GM10847 (cell line): ENCODE data around the gene MDGA2.

ENCODE experiments used
- POLR2A ChIP-seq: IDR thresholded peaks from 2 replicates; pipeline ENCODE4 v1.6.1; 2011; ENCODE audit not compliant: insufficient read length; ENCODE audit errors: extremely low read depth

The MDGA2 gene

DNA sequence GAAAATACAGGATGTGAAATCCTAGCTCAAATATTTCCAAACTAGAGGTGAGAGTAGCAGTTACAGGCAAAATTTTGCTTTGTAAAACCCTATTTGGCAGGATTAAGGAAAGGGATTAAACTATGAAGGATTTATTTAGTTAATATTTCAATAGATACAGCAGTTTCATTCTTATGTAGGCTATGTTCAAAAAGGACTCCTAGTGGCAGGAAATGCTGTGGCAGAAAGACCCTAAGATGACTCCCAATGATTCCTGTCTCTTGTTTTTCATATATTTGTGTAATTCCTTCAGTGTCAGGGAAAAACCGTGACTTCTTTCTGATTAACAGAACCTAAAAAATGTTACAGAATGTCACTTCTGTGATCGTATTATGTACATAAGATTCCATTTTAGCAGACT, 724.3 kb downstream of the MDGA2 start:
- no peak for TF ChIP-seq POLR2A

GRCh38 chr14:46940611-46941010, 734.8 kb downstream of the MDGA2 start:
- no peak for TF ChIP-seq POLR2A

GRCh38 chr14:46920542-46920941, 754.9 kb downstream of the MDGA2 start:
- no peak for TF ChIP-seq POLR2A

- TF ChIP-seq POLR2A, result no peak
Observed at GRCh38 chr14:46902837-46903236, 772.6 kb downstream of the MDGA2 start.

DNA sequence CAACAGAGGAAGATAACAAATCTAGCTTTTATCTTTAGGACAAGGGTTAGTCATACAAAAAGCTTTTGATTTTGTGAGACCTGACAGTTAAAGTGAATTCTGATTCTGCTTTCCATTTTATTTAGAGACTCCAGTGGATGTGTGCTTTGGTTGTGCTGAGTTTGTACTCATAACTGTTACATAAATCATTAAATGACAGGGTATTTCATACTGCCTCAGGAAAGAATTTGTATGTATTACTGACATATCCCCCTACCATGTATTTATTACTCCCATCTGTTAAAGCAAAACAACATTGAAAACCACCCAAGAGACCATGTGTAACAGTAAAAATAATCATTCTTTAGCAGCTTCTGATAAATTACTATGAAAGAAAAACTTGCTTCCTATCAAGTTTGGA, 780.9 kb downstream of the MDGA2 start:
- no peak for TF ChIP-seq POLR2A

- TF ChIP-seq POLR2A, result no peak
Observed at GRCh38 chr14:46887144-46887543, 788.3 kb downstream of the MDGA2 start.

- no peak for TF ChIP-seq POLR2A
Observed at GRCh38 chr14:46885566-46885965, 789.8 kb downstream of the MDGA2 start.

DNA sequence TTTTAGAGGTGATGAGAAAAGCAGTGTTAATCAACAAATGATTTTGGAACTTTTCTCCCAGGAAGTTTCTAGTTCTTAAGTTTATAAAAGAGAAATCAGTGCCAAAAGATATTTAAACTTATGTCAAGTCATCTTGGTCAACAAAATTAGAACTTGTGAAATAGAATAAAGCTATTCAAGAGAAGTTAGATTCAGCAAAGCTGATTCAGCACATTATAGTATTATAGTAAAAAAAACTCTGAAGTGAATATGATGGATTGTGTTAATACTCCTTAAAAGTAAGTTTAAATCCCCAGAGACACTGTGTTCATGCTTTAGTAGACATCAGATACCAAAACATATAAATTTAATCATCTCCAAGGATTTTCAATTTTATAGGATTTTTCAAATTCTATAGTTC, 813.7 kb downstream of the MDGA2 start:
- no peak for TF ChIP-seq POLR2A

DNA sequence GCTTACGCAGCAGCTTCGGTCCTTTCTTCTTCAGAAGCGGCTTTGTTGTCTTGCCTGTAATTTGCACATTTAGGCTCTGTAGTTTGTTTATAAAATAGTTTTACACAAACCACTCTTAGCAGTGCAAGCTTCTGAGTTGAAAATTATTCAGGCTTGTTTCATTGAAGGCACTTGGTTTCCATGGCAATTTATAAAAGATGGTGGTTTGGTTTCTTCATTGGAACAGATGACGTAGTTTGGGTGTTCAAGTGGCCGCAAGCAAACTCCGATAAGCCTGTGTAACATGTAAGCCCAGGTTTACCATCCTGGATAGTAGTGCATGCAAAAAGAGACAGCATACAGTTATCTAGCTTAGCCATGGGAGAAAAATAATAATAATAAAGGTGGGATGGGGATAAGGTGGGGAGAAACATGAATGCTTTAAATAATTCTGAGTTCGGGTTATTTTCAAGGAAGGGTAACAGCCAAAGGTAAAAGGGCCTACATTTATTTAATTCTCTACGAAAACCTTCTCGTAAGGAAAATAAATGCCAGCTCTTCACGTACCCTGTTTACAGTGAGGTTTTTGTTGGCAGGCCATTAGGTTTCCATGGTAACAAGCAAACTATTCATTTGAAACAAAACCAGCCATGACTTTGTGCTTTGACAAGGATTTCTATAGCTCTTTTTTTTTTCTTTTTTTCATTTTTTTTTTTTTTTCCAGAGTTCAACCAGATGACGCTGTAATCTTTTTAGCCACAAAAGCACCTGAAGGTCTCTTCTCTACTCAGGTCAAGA, 834.3 kb downstream of the MDGA2 start:
- TF ChIP-seq POLR2A, result no peak

DNA sequence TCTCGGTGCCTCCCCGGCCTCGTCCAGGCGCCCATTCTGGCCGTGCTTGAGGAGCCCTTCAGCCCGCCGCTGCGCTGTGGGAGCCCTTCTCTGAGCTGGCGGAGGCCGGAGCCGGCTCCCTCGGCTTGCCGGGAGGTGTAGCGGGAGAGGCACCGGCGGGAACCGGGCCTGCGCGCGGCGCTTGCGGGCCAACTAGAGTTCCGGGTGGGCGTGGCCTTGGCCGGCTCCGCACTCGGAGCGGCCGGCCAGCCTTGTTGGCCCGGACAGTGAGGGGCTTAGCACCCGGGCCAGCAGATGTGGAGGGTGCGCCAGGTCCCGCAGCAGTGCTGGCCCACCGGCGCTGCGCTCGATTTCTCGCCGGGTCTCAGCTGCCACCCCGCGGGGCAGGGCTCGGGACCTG, 855.1 kb downstream of the MDGA2 start:
- TF ChIP-seq POLR2A, result no peak

- TF ChIP-seq POLR2A, result no peak
Observed at GRCh38 chr14:46819117-46819516, 856.3 kb downstream of the MDGA2 start.

GRCh38 chr14:46818147-46818546, 857.3 kb downstream of the MDGA2 start:
- TF ChIP-seq POLR2A, result no peak

- TF ChIP-seq POLR2A, result no peak
Observed at GRCh38 chr14:46793144-46793543, 882.3 kb downstream of the MDGA2 start.
